Measurements from ENCODE around the gene SUN5.
"Not testable (repeated sequence)": the region's sequence is repeated elsewhere in the genome, so short reads cannot be mapped to it uniquely, and the experiment has no call there.

The SUN5 gene

GRCh38 chr20:32965581-32966373, 38.5 kb downstream of the SUN5 start:
- DNase-seq (ENCODE audit: extremely low read depth in 1 of 2, low read depth in 1 of 2) = no peak

GRCh38 chr20:32965115-32965514, 39.1 kb downstream of the SUN5 start:
- no peak for DNase-seq (ENCODE audit: extremely low read depth in 1 of 2, low read depth in 1 of 2)

DNA sequence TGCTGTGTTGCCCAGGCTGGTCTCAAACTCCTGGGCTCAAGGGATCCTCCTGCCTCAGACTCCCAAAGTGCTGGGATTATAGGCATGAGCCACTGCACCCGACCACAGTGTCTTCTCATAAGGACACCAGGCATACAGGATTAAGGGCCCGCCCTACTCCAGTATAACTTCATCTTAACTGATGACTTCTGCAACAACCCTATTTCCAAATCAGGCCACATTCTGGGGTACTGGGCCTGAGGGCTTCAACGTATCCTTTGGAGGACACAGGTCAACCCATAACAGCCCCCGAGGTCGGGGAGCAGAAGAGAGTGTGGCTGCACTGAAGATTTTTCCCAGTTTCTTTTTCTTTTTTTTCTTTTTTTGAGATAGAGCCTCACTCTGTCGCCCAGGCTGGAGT, 39.7 kb downstream of the SUN5 start:
- DNase-seq (ENCODE audit: extremely low read depth in 1 of 2, low read depth in 1 of 2) = no peak

- no peak for DNase-seq (ENCODE audit: extremely low read depth in 1 of 2, low read depth in 1 of 2)
Measured at GRCh38 chr20:32963176-32963575, 41.1 kb downstream of the SUN5 start.

- not testable (repeated sequence) for DNase-seq (ENCODE audit: extremely low read depth in 1 of 2, low read depth in 1 of 2)
Measured at GRCh38 chr20:32962646-32963045, 41.6 kb downstream of the SUN5 start.

- DNase-seq (ENCODE audit: extremely low read depth in 1 of 2, low read depth in 1 of 2) = no peak
Measured at GRCh38 chr20:32962053-32962452, 42.2 kb downstream of the SUN5 start.

GRCh38 chr20:32960849-32961731, 43.1 kb downstream of the SUN5 start:
- no peak for DNase-seq (ENCODE audit: extremely low read depth in 1 of 2, low read depth in 1 of 2)

DNA sequence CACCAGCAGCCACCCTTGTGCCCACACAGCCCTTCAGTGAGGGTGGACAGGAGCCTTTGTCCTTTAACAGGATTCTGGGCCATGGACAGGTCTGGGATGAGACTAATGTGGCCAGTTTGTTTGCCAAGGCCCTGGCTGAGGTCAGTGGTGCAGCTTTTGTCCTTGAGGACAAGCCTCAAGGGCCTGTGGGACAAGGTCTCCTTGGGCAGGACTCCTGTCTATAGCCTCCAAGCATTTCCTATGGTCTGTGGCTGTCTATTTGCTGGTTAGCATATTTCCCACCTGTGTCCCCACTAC, 44.1 kb downstream of the SUN5 start:
- DNase-seq (ENCODE audit: extremely low read depth in 1 of 2, low read depth in 1 of 2) = no peak

GRCh38 chr20:32959351-32960221, 44.6 kb downstream of the SUN5 start:
- no peak for DNase-seq (ENCODE audit: extremely low read depth in 1 of 2, low read depth in 1 of 2)

DNA sequence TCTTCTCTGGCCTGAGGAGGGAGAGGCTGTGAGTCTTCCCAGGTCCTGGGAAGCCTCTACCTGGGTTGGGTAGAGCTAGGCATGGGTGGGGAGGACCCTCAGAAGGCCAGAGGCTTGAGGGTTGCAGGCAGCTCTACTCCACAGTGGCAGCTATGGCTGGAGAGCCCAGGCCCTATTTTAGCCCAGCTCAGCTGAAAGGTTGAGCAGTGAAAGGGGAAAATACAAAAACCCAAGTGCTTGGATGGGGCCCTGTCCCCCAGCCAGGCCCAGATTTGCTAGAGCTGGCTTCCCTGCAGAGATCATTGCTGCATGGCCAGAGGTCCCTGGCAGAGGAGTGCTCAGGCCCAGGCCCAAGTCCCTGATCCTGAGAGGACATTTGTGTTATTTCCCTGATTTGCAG, 45.7 kb downstream of the SUN5 start:
- DNase-seq (ENCODE audit: extremely low read depth in 1 of 2, low read depth in 1 of 2) = no peak

- DNase-seq (ENCODE audit: extremely low read depth in 1 of 2, low read depth in 1 of 2) = no peak
Measured at GRCh38 chr20:32957459-32957858, 46.8 kb downstream of the SUN5 start.

- not testable (repeated sequence) for DNase-seq (ENCODE audit: extremely low read depth in 1 of 2, low read depth in 1 of 2)
Measured at GRCh38 chr20:32950539-32950938, 53.7 kb downstream of the SUN5 start.

DNA sequence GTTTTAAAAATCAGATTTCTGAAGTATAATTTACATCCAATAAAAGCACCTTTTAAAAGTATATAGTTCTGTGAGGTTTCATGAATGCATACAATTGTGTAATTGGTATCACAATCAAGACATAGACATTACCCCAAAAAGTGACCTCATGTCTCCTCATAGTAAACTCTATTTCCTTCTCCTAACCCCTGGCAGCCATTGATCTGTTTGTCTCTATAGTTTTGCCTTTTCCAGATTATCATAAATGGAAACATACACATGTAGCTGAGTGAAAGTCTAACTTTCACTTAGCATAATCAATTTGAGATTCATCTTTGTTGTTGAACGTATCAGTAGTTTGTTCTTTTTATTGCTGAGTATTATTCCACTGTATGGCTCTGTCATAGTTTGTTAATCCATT, 57.6 kb downstream of the SUN5 start:
- no peak for DNase-seq (ENCODE audit: extremely low read depth in 1 of 2, low read depth in 1 of 2)

DNA sequence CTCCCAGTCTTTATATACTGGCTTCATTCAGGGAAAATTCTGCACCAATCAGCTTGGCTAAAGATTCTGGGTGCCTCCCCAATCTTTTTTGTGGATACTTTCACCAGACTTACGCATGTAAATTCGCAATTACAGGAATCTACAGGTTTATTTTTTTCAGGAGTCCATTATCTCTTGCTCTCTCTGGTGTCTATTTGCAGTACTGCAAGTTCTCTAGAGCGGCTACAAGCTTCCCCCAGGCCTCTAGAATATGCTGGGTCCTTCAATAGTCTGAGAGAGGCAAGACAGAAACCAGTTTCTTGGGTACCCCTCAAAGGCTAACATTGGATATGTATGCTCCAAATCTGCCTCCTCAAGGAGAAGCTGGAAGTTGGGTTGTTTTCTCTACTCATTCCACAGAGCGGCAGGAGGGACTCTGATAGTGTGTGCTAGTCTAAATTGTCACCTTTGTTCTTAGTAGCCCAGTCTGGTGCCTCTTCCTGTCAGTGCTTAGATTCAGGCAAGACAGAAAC, 58.5 kb downstream of the SUN5 start:
- no peak for DNase-seq (ENCODE audit: extremely low read depth in 1 of 2, low read depth in 1 of 2)

- no peak for DNase-seq (ENCODE audit: extremely low read depth in 1 of 2, low read depth in 1 of 2)
Measured at GRCh38 chr20:32943490-32944052, 60.7 kb downstream of the SUN5 start.

GRCh38 chr20:32941155-32941885, 62.9 kb downstream of the SUN5 start:
- no peak for DNase-seq (ENCODE audit: extremely low read depth in 1 of 2, low read depth in 1 of 2)

- no peak for DNase-seq (ENCODE audit: extremely low read depth in 1 of 2, low read depth in 1 of 2)
Measured at GRCh38 chr20:32934580-32934979, 69.7 kb downstream of the SUN5 start.
